Karpas-422 (cell line): ENCODE measurements around the gene LHX4. TPM values are rescaled to one million over a fixed set of nuclear protein-coding genes. Genes with fewer than 3 reads are reported as not detected.
A peak's percentile ranks its signal among the peaks of the same experiment; 100 is the strongest.

Source experiments
- DNase-seq: peaks from one replicate; pipeline ENCODE4 v3.0.0-alpha.2; 2015
- H2AFZ ChIP-seq: fragments of 200-600 bp; sonication (generic); 2 replicates; pipeline ENCODE4 v1.6.1; 2014; ENCODE audit warnings: antibody characterized with exemption, low read length, mixed read lengths
- H3K27ac ChIP-seq: fragments of 200-600 bp; sonication (generic); 2 replicates; pipeline ENCODE4 v1.5.1; 2014; ENCODE audit warnings: mild to moderate bottlenecking, low read length, moderate library complexity
- H3K27me3 ChIP-seq: fragments of 200-600 bp; sonication (generic); 2 replicates; pipeline ENCODE4 v1.6.1; 2014; ENCODE audit warnings: low read length, mixed read lengths
- H3K36me3 ChIP-seq: fragments of 200-600 bp; sonication (generic); 2 replicates; pipeline ENCODE4 v1.6.1; 2014; ENCODE audit warnings: low read length, mixed read lengths; ENCODE audit not compliant: insufficient read depth
- H3K4me1 ChIP-seq: fragments of 200-600 bp; sonication (generic); 2 replicates; pipeline ENCODE4 v1.6.1; 2014; ENCODE audit warnings: mild to moderate bottlenecking, low read length, mixed read lengths
- H3K4me2 ChIP-seq: fragments of 200-600 bp; sonication (generic); 2 replicates; pipeline ENCODE4 v1.6.1; 2014; ENCODE audit warnings: low read length, low read depth, mild to moderate bottlenecking; ENCODE audit not compliant: poor library complexity, severe bottlenecking
- H3K4me3 ChIP-seq: fragments of 200-600 bp; sonication (generic); 2 replicates; pipeline ENCODE4 v1.5.1; 2014; ENCODE audit warnings: mild to moderate bottlenecking, antibody characterized with exemption, low read length, mixed read lengths
- H3K79me2 ChIP-seq: fragments of 200-600 bp; sonication (generic); 2 replicates; pipeline ENCODE4 v1.6.1; 2014; ENCODE audit warnings: mild to moderate bottlenecking, low read length, mixed read lengths
- H3K9ac ChIP-seq: fragments of 200-600 bp; sonication (generic); 2 replicates; pipeline ENCODE4 v1.6.0; 2014; ENCODE audit warnings: low read length
- H3K9me2 ChIP-seq: fragments of 200-600 bp; sonication (generic), shearing (Covaris generic); replicated peaks from 2 replicates; pipeline ENCODE4 v1.6.0; 2014; ENCODE audit warnings: mild to moderate bottlenecking, low read length, moderate library complexity; ENCODE audit not compliant: insufficient read depth
- H3K9me3 ChIP-seq: fragments of 300-700, 200-600 bp; sonication (generic); 2 replicates; pipeline ENCODE4 v1.6.1; 2014; ENCODE audit warnings: low read length, mixed read lengths
- H4K20me1 ChIP-seq: fragments of 200-600 bp; sonication (generic); 2 replicates; pipeline ENCODE4 v1.6.1; 2014; ENCODE audit warnings: mild to moderate bottlenecking, antibody characterized with exemption, low read length, low read depth; ENCODE audit not compliant: insufficient read depth
- total RNA-seq: library from RNA; depleted of rRNA; stranded (reverse); fragments of >200 nt; shearing (Covaris generic); gene quantifications from 2 replicates; pipeline ENCODE4 v1.2.3, GENCODE V29; 2014; ENCODE audit warnings: low replicate concordance

The LHX4 gene
- total RNA-seq, 1 experiment from 2014 or later: not detected

GRCh38 chr1:180185971-180186645 is 44.0 kb upstream of the LHX4 start:
- Histone ChIP-seq H3K4me1 (no peaks in the 10 kb centered on the region), H3K36me3 (no peaks in the 10 kb centered on the region), H4K20me1 (no peaks in the 10 kb centered on the region), H3K9me3 (no peaks in the 10 kb centered on the region), H3K4me2 (no peak overlapping the region), H2AFZ (no peak overlapping the region), H3K27ac (no peak overlapping the region), H3K4me3 (no peak overlapping the region), H3K9ac (no peak overlapping the region), H3K79me2 (no peaks in the 10 kb centered on the region), H3K9me2 (no peaks in the 10 kb centered on the region), H3K27me3 (no peaks in the 10 kb centered on the region)
- DNase-seq: no peak

- Histone ChIP-seq H2AFZ (no peak overlapping the region), H3K9me2 (no peaks in the 10 kb centered on the region), H3K36me3 (no peaks in the 10 kb centered on the region), H3K4me1 (no peaks in the 10 kb centered on the region), H3K27me3 (no peaks in the 10 kb centered on the region), H3K4me3 (no peak overlapping the region), H4K20me1 (no peaks in the 10 kb centered on the region), H3K9me3 (no peaks in the 10 kb centered on the region), H3K79me2 (no peaks in the 10 kb centered on the region), H3K27ac (no peak overlapping the region), H3K4me2 (no peak overlapping the region), H3K9ac (no peak overlapping the region)
- no peak for DNase-seq
These were observed 43.2 kb upstream of the LHX4 start for GRCh38 chr1:180186831-180187230.

DNA sequence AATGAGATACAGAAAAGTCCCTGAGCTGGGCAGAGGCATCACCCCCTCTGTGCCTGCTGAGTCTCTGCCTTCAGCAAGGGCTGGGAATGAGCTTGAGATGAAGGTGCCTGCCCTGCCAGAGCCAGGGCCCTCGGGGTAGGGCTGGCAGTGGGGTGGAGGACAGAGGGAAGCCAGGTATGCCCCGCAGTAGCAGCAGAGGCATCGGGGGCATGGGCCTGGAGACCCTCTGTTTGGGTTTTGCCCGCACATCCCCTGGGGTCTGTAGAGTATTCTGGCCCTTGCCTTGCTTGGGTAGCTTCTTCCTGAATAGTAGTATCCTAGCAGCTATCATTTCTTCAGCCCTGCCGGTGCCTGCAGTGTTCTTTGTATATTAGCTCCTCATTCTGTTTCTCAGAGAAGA is 42.4 kb upstream of the LHX4 start:
- Histone ChIP-seq H3K36me3 (no peaks in the 10 kb centered on the region), H3K27me3 (no peaks in the 10 kb centered on the region), H3K9me2 (no peaks in the 10 kb centered on the region), H3K9me3 (no peaks in the 10 kb centered on the region), H3K27ac (no peak overlapping the region), H3K79me2 (no peaks in the 10 kb centered on the region), H4K20me1 (no peaks in the 10 kb centered on the region), H3K4me2 (no peak overlapping the region), H3K4me1 (no peaks in the 10 kb centered on the region), H2AFZ (no peak overlapping the region), H3K9ac (no peak overlapping the region), H3K4me3 (no peak overlapping the region)
- DNase-seq: no peak

DNA sequence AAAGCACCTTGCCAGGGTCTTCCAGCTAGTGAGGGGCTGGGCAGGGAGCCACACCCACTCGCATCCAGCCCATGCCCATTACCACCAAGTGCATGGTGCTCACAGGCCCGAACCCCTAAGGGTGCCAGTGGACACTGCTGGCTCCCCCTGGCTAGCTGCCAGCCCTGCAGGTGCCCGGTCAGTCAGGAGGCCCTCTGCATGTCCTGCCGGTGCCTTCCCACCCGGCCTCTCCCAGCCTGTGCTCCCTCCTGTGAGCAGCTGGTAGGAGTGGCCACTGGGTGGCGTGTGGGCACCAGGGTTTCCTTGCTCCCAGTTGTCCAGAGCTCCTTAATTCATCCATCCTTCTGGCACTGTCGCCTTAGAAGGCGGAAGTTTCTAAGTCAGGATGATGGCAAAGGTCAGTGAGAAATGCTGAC is 42.0 kb upstream of the LHX4 start:
- no peaks in the 10 kb centered on the region for H3K27me3 ChIP-seq
- no peaks in the 10 kb centered on the region for H3K9me2 ChIP-seq
- H3K27ac ChIP-seq: no peak overlapping the region
- no peak overlapping the region for H3K4me3 ChIP-seq
- H3K79me2 ChIP-seq: no peaks in the 10 kb centered on the region
- DNase-seq: peak; percentile 73
- H3K36me3 ChIP-seq: no peaks in the 10 kb centered on the region
- no peaks in the 10 kb centered on the region for H3K4me1 ChIP-seq
- no peaks in the 10 kb centered on the region for H4K20me1 ChIP-seq
- H3K9me3 ChIP-seq: no peaks in the 10 kb centered on the region
- no peak overlapping the region for H3K9ac ChIP-seq
- no peak overlapping the region for H3K4me2 ChIP-seq
- H2AFZ ChIP-seq: no peak overlapping the region

DNA sequence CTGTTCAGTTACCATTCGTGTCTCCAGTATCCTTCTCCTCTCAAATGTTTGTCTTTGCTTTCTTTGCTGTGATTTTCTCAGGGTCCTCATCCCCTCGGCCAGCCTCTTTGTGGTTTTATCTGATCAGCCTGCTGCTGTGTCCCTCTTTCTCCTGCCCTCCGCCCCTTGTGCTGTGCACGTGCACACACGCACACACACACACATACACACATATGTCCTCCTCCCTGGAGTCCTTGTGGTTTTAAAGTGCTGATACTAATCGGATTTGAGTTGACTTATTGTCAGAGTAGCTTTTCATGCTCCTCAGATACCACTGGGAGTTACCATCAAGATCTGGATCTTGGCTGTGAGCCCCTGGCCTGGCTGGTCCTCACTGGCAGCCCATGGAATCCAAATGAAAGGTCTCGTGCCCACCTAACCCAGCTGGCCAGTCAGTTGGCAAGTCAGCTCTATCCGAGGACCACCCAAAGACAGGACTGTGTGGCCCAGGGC is 41.3 kb upstream of the LHX4 start:
- Histone ChIP-seq H3K79me2 (no peaks in the 10 kb centered on the region), H3K4me1 (no peaks in the 10 kb centered on the region), H4K20me1 (no peaks in the 10 kb centered on the region), H3K4me2 (no peak overlapping the region), H3K4me3 (no peak overlapping the region), H3K9me3 (no peaks in the 10 kb centered on the region), H3K27me3 (no peaks in the 10 kb centered on the region), H3K9ac (no peak overlapping the region), H3K9me2 (no peaks in the 10 kb centered on the region), H3K36me3 (no peaks in the 10 kb centered on the region), H3K27ac (no peak overlapping the region), H2AFZ (no peak overlapping the region)
- DNase-seq: no peak

- no peaks in the 10 kb centered on the region for H3K9me2 ChIP-seq
- H3K27ac ChIP-seq: no peak overlapping the region
- no peak overlapping the region for H3K9ac ChIP-seq
- H3K36me3 ChIP-seq: no peaks in the 10 kb centered on the region
- H3K27me3 ChIP-seq: no peaks in the 10 kb centered on the region
- no peaks in the 10 kb centered on the region for H3K9me3 ChIP-seq
- H3K4me3 ChIP-seq: no peak overlapping the region
- no peak overlapping the region for H2AFZ ChIP-seq
- no peaks in the 10 kb centered on the region for H4K20me1 ChIP-seq
- H3K4me2 ChIP-seq: no peak overlapping the region
- H3K4me1 ChIP-seq: no peaks in the 10 kb centered on the region
- no peaks in the 10 kb centered on the region for H3K79me2 ChIP-seq
- DNase-seq: no peak
These were observed 40.0 kb upstream of the LHX4 start for GRCh38 chr1:180190091-180190490.

GRCh38 chr1:180192172-180192571 is 37.9 kb upstream of the LHX4 start:
- Histone ChIP-seq H4K20me1 (no peaks in the 10 kb centered on the region), H2AFZ (no peak overlapping the region), H3K27ac (no peak overlapping the region), H3K4me1 (no peaks in the 10 kb centered on the region), H3K27me3 (no peaks in the 10 kb centered on the region), H3K9me2 (no peaks in the 10 kb centered on the region), H3K9ac (no peak overlapping the region), H3K79me2 (no peaks in the 10 kb centered on the region), H3K4me3 (no peak overlapping the region), H3K4me2 (no peak overlapping the region), H3K9me3 (no peaks in the 10 kb centered on the region), H3K36me3 (no peaks in the 10 kb centered on the region)
- DNase-seq: no peak

DNA sequence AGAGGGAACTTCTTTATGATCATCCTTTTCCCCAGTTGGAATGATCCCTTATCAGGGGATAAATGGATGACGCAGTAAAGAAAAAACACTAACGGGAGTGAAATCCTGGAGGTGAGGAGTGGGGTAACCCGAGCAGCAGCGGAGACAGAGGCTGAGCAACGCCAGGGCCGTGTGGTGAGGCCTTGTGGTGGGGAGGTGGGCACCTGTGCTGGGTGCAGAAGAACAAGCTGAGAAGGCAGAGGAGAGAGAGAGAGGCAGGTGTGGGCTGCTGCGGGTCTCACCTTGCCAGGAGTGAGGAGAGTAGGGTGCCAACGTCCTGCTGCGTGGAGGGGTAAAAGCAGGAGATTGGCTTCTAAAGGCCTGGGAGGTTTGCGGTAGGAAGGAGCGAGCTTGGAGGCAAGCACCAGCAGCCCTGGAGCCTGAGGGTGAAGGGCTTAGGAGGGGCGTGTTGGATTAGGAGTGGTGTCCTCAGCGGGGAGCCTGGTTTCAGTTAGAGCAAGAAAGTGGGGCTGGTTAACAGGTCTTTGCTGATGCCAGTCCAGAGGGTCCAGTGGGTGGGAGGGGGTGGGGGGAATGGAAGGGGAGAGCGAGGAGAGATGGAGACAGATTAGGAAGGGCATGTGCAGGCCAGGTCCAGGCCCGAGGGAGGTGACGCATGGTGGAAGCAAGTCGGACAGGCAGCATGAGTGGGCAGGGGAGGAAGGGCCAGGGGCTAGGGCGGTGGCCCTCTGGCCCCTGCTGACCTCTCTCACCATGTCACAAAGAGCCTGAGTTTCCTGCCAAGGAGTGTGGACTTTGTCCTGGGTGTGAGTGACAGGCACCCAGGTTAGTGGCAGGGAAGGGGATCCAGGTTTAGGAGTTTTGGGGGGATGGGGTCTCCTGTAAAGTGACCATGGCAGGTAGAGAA is 36.7 kb upstream of the LHX4 start:
- Histone ChIP-seq H3K27me3 (no peaks in the 10 kb centered on the region), H3K36me3 (no peaks in the 10 kb centered on the region)

More for the DNA sequence above, 36.7 kb upstream of the LHX4 start:
- Histone ChIP-seq H3K27ac (no peak overlapping the region), H3K9me3 (no peaks in the 10 kb centered on the region), H4K20me1 (no peaks in the 10 kb centered on the region), H2AFZ (no peak overlapping the region), H3K4me3 (no peak overlapping the region), H3K4me1 (no peaks in the 10 kb centered on the region), H3K4me2 (no peak overlapping the region), H3K9me2 (no peaks in the 10 kb centered on the region), H3K9ac (no peak overlapping the region), H3K79me2 (no peaks in the 10 kb centered on the region)
- DNase-seq: no peak
